PC-9 (cell line): ENCODE results near the gene GMNC. TPM values are rescaled to one million over a fixed set of nuclear protein-coding genes. Genes with fewer than 3 reads are reported as not detected.

Experiments
- BruUV-seq: library from RNA; stranded (reverse); fragments of 400-500 nt; replicated peaks from 2 replicates; lab custom pipeline; 2021; lab: Mats Ljungman, UMichigan
- CTCF ChIA-PET: fragments of 300-600 bp; sonication (Branson Sonifier 250); formaldehyde crosslinking; loops from one replicate; lab custom pipeline; 2022; ENCODE audit warnings: antibody characterized with exemption; lab: Charles Lee
- POLR2A ChIA-PET: fragments of 300-600 bp; sonication (Branson Sonifier 250); formaldehyde crosslinking; loops from one replicate; lab custom pipeline; 2022; ENCODE audit warnings: antibody characterized with exemption; ENCODE audit not compliant: unreplicated experiment; lab: Charles Lee
- DNase-seq, 2 experiments: peaks; one replicate each; pipeline versions ENCODE4 v3.0.0 to v3.0.0-alpha.2; 2015 to 2022; ENCODE audit warnings: mixed read lengths in 1 of 2
- H2AFZ ChIP-seq: fragments of 200-600 bp; sonication (generic); 2 replicates; pipeline ENCODE4 v1.8.1; 2017; ENCODE audit warnings: antibody characterized with exemption
- H3F3A ChIP-seq: fragments of 200-600 bp; sonication (generic); 2 replicates; pipeline ENCODE4 v1.8.1; 2017; ENCODE audit warnings: antibody characterized with exemption, mild to moderate bottlenecking, low read depth; ENCODE audit not compliant: insufficient read depth
- H3K27ac ChIP-seq: fragments of 200-600 bp; sonication (generic); 2 replicates; pipeline ENCODE4 v1.6.1; 2016; ENCODE audit warnings: mixed run types
- H3K27me3 ChIP-seq: fragments of 200-600 bp; sonication (generic); 2 replicates; pipeline ENCODE4 v1.6.1; 2016; ENCODE audit warnings: low read depth, mixed run types; ENCODE audit not compliant: insufficient read depth
- H3K36me3 ChIP-seq: fragments of 200-600 bp; sonication (generic); 2 replicates; pipeline ENCODE4 v1.6.1; 2016; ENCODE audit warnings: low read depth, mixed run types
- H3K4me1 ChIP-seq: fragments of 200-600 bp; sonication (generic); replicated peaks from 2 replicates; pipeline ENCODE4 v1.6.1; 2016; ENCODE audit warnings: mixed run types; ENCODE audit not compliant: insufficient read depth
- H3K4me2 ChIP-seq: fragments of 200-600 bp; sonication (generic); 2 replicates; pipeline ENCODE4 v1.6.1; 2017; ENCODE audit warnings: mixed run types
- H3K4me3 ChIP-seq: fragments of 200-600 bp; sonication (generic); 2 replicates; pipeline ENCODE4 v1.6.1; 2016; ENCODE audit warnings: mixed run types
- H3K79me2 ChIP-seq: fragments of 200-600 bp; sonication (generic); 2 replicates; pipeline ENCODE4 v1.6.1; 2017; ENCODE audit warnings: low read depth, mixed run types
- H3K9me2 ChIP-seq: fragments of 200-600 bp; sonication (generic); 2 replicates; pipeline ENCODE4 v1.8.1; 2017; ENCODE audit warnings: mild to moderate bottlenecking; ENCODE audit not compliant: insufficient read depth
- H3K9me3 ChIP-seq: fragments of 200-600 bp; sonication (generic); 2 replicates; pipeline ENCODE4 v1.8.1; 2016; ENCODE audit warnings: low read depth; ENCODE audit not compliant: insufficient read depth
- H4K20me1 ChIP-seq: fragments of 200-600 bp; sonication (generic); 2 replicates; pipeline ENCODE4 v1.8.1; 2017; ENCODE audit not compliant: insufficient read depth
- CTCF ChIP-seq: fragments of 200-600 bp; sonication (generic); conservative IDR thresholded peaks from 2 replicates; pipeline ENCODE4 v1.6.1; 2017; ENCODE audit warnings: mixed run types, antibody characterized with exemption, mild to moderate bottlenecking, moderate library complexity
- EZH2 ChIP-seq: fragments of 200-600 bp; sonication (generic); IDR thresholded peaks from 2 replicates; pipeline ENCODE4 v1.8.0; 2017; ENCODE audit warnings: antibody characterized with exemption, low read depth
- intact Hi-C: fragments of 100-400 bp; cut with micrococcal nuclease; formaldehyde crosslinking; loops from one replicate; pipeline ENCODE4 v1.10.0; 2022; ENCODE audit not compliant: unreplicated experiment
- total RNA-seq: library from RNA; stranded (reverse); gene quantifications from 2 replicates; pipeline ENCODE4 v1.2.3, GENCODE V29; 2021

Gene GMNC
- total RNA-seq, 1 experiment from 2014 or later: not detected

GRCh38 chr3:190867071-190867470 is 4.6 kb upstream of the GMNC start:
- Histone ChIP-seq H3K9me2 (no peaks in the 10 kb centered on the region; the same call in 1 of the 2 replicates), H2AFZ (no peak overlapping the region), H3K4me1 (peaks cover 4% of the 10 kb centered on the region; the same call in 1 of the 2 replicates), H3K4me3 (no peak overlapping the region), H3K4me2 (no peak overlapping the region), H3K36me3 (no peaks in the 10 kb centered on the region), H3F3A (no peaks in the 10 kb centered on the region), H3K79me2 (no peaks in the 10 kb centered on the region), H3K27me3 (no peaks in the 10 kb centered on the region), H4K20me1 (no peaks in the 10 kb centered on the region), H3K27ac (no peak overlapping the region), H3K9me3 (no peaks in the 10 kb centered on the region)
- TF ChIP-seq EZH2 (no peak), CTCF (no peak)
- no peak for DNase-seq
- ChIA-PET POLR2A (no interaction called here), CTCF (no interaction called here)
- no TSS peak for BruUV-seq
- intact Hi-C loops: no loop called here

- Histone ChIP-seq H3K27me3 (no peaks in the 10 kb centered on the region), H3K79me2 (no peaks in the 10 kb centered on the region), H3K36me3 (no peaks in the 10 kb centered on the region), H4K20me1 (no peaks in the 10 kb centered on the region), H2AFZ (no peak overlapping the region), H3F3A (no peaks in the 10 kb centered on the region), H3K27ac (no peak overlapping the region), H3K9me2 (no peaks in the 10 kb centered on the region; the same call in 1 of the 2 replicates), H3K9me3 (no peaks in the 10 kb centered on the region), H3K4me1 (peaks cover 4% of the 10 kb centered on the region; the same call in 1 of the 2 replicates), H3K4me2 (no peak overlapping the region), H3K4me3 (no peak overlapping the region)
- CTCF ChIA-PET: no interaction called here
- DNase-seq: no peak
- POLR2A ChIA-PET: no interaction called here
- intact Hi-C loops: no loop called here
- no peak for TF ChIP-seq EZH2
- TF ChIP-seq CTCF: no peak
- BruUV-seq: no TSS peak
Measured at GRCh38 chr3:190865828-190866227, 3.3 kb upstream of the GMNC start.

GRCh38 chr3:190865419-190865818 is 2.9 kb upstream of the GMNC start:
- CTCF ChIA-PET: interaction anchor here (0.6 kb wide), 1 partner anchor 156 kb away, joined by 3 read pairs; no protein-coding TSS in a partner anchor
- intact Hi-C loops: no loop called here

GRCh38 chr3:190864002-190864401 is 1.5 kb upstream of the GMNC start:
- no peaks in the 10 kb centered on the region for H3K36me3 ChIP-seq
- ChIA-PET POLR2A (no interaction called here), CTCF (no interaction called here)
- no peak for DNase-seq
- H3K4me3 ChIP-seq: no peak overlapping the region
- H3K27me3 ChIP-seq: no peaks in the 10 kb centered on the region
- H3K9me2 ChIP-seq: no peaks in the 10 kb centered on the region; the same call in 1 of the 2 replicates
- no TSS peak for BruUV-seq
- H3K79me2 ChIP-seq: no peaks in the 10 kb centered on the region
- peaks cover 4% of the 10 kb centered on the region; the same call in 1 of the 2 replicates for H3K4me1 ChIP-seq
- intact Hi-C loops: no loop called here
- no peak overlapping the region for H3K4me2 ChIP-seq
- no peaks in the 10 kb centered on the region for H4K20me1 ChIP-seq
- no peak for TF ChIP-seq CTCF
- TF ChIP-seq EZH2: no peak
- H3K27ac ChIP-seq: no peak overlapping the region
- no peaks in the 10 kb centered on the region for H3K9me3 ChIP-seq
- no peaks in the 10 kb centered on the region for H3F3A ChIP-seq
- no peak overlapping the region for H2AFZ ChIP-seq

More at GRCh38 chr3:190865419-190865818, 2.9 kb upstream of the GMNC start:
- no peak overlapping the region for H3K4me3 ChIP-seq
- no peaks in the 10 kb centered on the region for H4K20me1 ChIP-seq
- no peak overlapping the region for H3K4me2 ChIP-seq
- no peak overlapping the region for H3K27ac ChIP-seq
- H3K9me3 ChIP-seq: no peaks in the 10 kb centered on the region
- H3F3A ChIP-seq: no peaks in the 10 kb centered on the region
- DNase-seq: no peak
- no TSS peak for BruUV-seq
- POLR2A ChIA-PET: interaction anchor here (0.6 kb wide), 1 partner anchor 232 kb away, joined by 3 read pairs; no protein-coding TSS in a partner anchor
- H3K27me3 ChIP-seq: no peaks in the 10 kb centered on the region
- no peaks in the 10 kb centered on the region; the same call in 1 of the 2 replicates for H3K9me2 ChIP-seq
- no peak for TF ChIP-seq EZH2
- H3K79me2 ChIP-seq: no peaks in the 10 kb centered on the region
- peaks cover 4% of the 10 kb centered on the region; the same call in 1 of the 2 replicates for H3K4me1 ChIP-seq
- H3K36me3 ChIP-seq: no peaks in the 10 kb centered on the region
- H2AFZ ChIP-seq: no peak overlapping the region
